Skeletal muscle satellite cell (primary cell): ENCODE measurements around the gene ZNF831.

Experiments
- H3K27me3 ChIP-seq: 2 replicates; pipeline ENCODE4 v1.7.0; 2013; ENCODE audit warnings: low read length; ENCODE audit not compliant: control insufficient read depth, insufficient read depth
- H3K36me3 ChIP-seq: 2 replicates; pipeline ENCODE4 v1.7.0; 2013; ENCODE audit warnings: mild to moderate bottlenecking, control low read depth, low read length; ENCODE audit not compliant: insufficient read depth
- H3K4me1 ChIP-seq: 2 replicates; pipeline ENCODE4 v1.7.0; 2013; ENCODE audit warnings: low read length; ENCODE audit not compliant: control insufficient read depth, insufficient read depth
- H3K4me2 ChIP-seq: 2 replicates; pipeline ENCODE4 v1.7.0; 2013; ENCODE audit warnings: mild to moderate bottlenecking, low read length
- H3K4me3 ChIP-seq: 2 replicates; pipeline ENCODE4 v1.7.0; 2013; ENCODE audit warnings: low read length
- H3K9ac ChIP-seq: 2 replicates; pipeline ENCODE4 v1.7.0; 2013; ENCODE audit warnings: mild to moderate bottlenecking, low read depth, low read length, moderate library complexity
- H3K9me3 ChIP-seq: replicated peaks from 2 replicates; pipeline ENCODE4 v1.7.0; 2013; ENCODE audit warnings: mild to moderate bottlenecking, control low read depth, low read length

ZNF831 gene

GRCh38 chr20:59143326-59143725 lies 20.3 kb upstream of the ZNF831 start:
- no peaks in the 10 kb centered on the region for H3K36me3 ChIP-seq
- no peak overlapping the region for H3K9ac ChIP-seq
- H3K27me3 ChIP-seq = no peaks in the 10 kb centered on the region
- H3K4me3 ChIP-seq = no peak overlapping the region
- H3K4me1 ChIP-seq = no peaks in the 10 kb centered on the region
- no peaks in the 10 kb centered on the region for H3K9me3 ChIP-seq
- no peak overlapping the region for H3K4me2 ChIP-seq

- no peaks in the 10 kb centered on the region for H3K4me1 ChIP-seq
These were observed 19.3 kb upstream of the ZNF831 start for GRCh38 chr20:59144179-59144830.

GRCh38 chr20:59144831-59145196 lies 18.8 kb upstream of the ZNF831 start:
- H3K4me1 ChIP-seq = no peaks in the 10 kb centered on the region

More at GRCh38 chr20:59144179-59144830, 19.3 kb upstream of the ZNF831 start:
- Histone ChIP-seq H3K27me3 (no peaks in the 10 kb centered on the region), H3K9ac (no peak overlapping the region), H3K36me3 (no peaks in the 10 kb centered on the region), H3K9me3 (no peaks in the 10 kb centered on the region), H3K4me2 (no peak overlapping the region), H3K4me3 (no peak overlapping the region)

GRCh38 chr20:59145247-59145923 lies 18.2 kb upstream of the ZNF831 start:
- H3K4me3 ChIP-seq = no peak overlapping the region
- H3K4me1 ChIP-seq = no peaks in the 10 kb centered on the region

More at GRCh38 chr20:59144831-59145196, 18.8 kb upstream of the ZNF831 start:
- no peaks in the 10 kb centered on the region for H3K9me3 ChIP-seq
- no peaks in the 10 kb centered on the region for H3K36me3 ChIP-seq
- H3K4me2 ChIP-seq = no peak overlapping the region
- no peak overlapping the region for H3K9ac ChIP-seq
- H3K4me3 ChIP-seq = no peak overlapping the region
- H3K27me3 ChIP-seq = no peaks in the 10 kb centered on the region

GRCh38 chr20:59145924-59146779 lies 17.5 kb upstream of the ZNF831 start:
- Histone ChIP-seq H3K4me2 (no peak overlapping the region), H3K4me1 (no peaks in the 10 kb centered on the region), H3K27me3 (no peaks in the 10 kb centered on the region), H3K9me3 (no peaks in the 10 kb centered on the region), H3K4me3 (no peak overlapping the region), H3K36me3 (no peaks in the 10 kb centered on the region), H3K9ac (no peak overlapping the region)

More at GRCh38 chr20:59145247-59145923, 18.2 kb upstream of the ZNF831 start:
- no peaks in the 10 kb centered on the region for H3K9me3 ChIP-seq
- H3K9ac ChIP-seq = no peak overlapping the region
- no peak overlapping the region for H3K4me2 ChIP-seq
- H3K36me3 ChIP-seq = no peaks in the 10 kb centered on the region
- no peaks in the 10 kb centered on the region for H3K27me3 ChIP-seq

GRCh38 chr20:59146780-59147565 lies 16.6 kb upstream of the ZNF831 start:
- Histone ChIP-seq H3K4me2 (no peak overlapping the region), H3K9me3 (no peaks in the 10 kb centered on the region), H3K4me1 (no peaks in the 10 kb centered on the region), H3K27me3 (no peaks in the 10 kb centered on the region), H3K4me3 (no peak overlapping the region), H3K36me3 (no peaks in the 10 kb centered on the region), H3K9ac (no peak overlapping the region)

- Histone ChIP-seq H3K9ac (no peak overlapping the region), H3K36me3 (no peaks in the 10 kb centered on the region), H3K4me2 (no peak overlapping the region), H3K4me3 (no peak overlapping the region), H3K9me3 (no peaks in the 10 kb centered on the region), H3K4me1 (no peaks in the 10 kb centered on the region), H3K27me3 (no peaks in the 10 kb centered on the region)
These were observed 16.0 kb upstream of the ZNF831 start for GRCh38 chr20:59147586-59147985.

- Histone ChIP-seq H3K4me3 (no peak overlapping the region), H3K9ac (no peak overlapping the region), H3K4me2 (no peak overlapping the region), H3K27me3 (no peaks in the 10 kb centered on the region), H3K36me3 (no peaks in the 10 kb centered on the region), H3K4me1 (no peaks in the 10 kb centered on the region), H3K9me3 (no peaks in the 10 kb centered on the region)
These were observed 14.7 kb upstream of the ZNF831 start for GRCh38 chr20:59148701-59149493.

- Histone ChIP-seq H3K27me3 (no peaks in the 10 kb centered on the region), H3K4me1 (no peaks in the 10 kb centered on the region), H3K36me3 (no peaks in the 10 kb centered on the region), H3K4me2 (no peak overlapping the region), H3K9me3 (no peaks in the 10 kb centered on the region), H3K4me3 (no peak overlapping the region), H3K9ac (no peak overlapping the region)
These were observed 13.7 kb upstream of the ZNF831 start for GRCh38 chr20:59149678-59150504.

- Histone ChIP-seq H3K27me3 (no peaks in the 10 kb centered on the region), H3K4me1 (no peaks in the 10 kb centered on the region), H3K36me3 (no peaks in the 10 kb centered on the region), H3K4me3 (no peak overlapping the region), H3K4me2 (no peak overlapping the region), H3K9ac (no peak overlapping the region), H3K9me3 (no peaks in the 10 kb centered on the region)
These were observed 12.8 kb upstream of the ZNF831 start for GRCh38 chr20:59150821-59151251.
